Liver (tissue), 3 donors: ENCODE data around the gene ZGRF1.

Source experiments
- CTCF ChIP-seq: fragments of 150-350 bp; IDR thresholded peaks from 2 replicates; pipeline ENCODE4 v1.5.1; 2017; ENCODE audit warnings: improper control_type of control experiment, low read depth, low read length; ENCODE audit not compliant: missing input control
- FOXA1 ChIP-seq: IDR thresholded peaks from 2 replicates; pipeline ENCODE4 v1.6.1; 2016; ENCODE audit warnings: antibody characterized with exemption
- HNF4A ChIP-seq, 2 donors: conservative IDR thresholded peaks; 2 replicates each; pipeline ENCODE4 v1.6.1; 2016; ENCODE audit warnings: antibody characterized with exemption in 2 of 2, mild to moderate bottlenecking in 2 of 2
- MAX ChIP-seq: IDR thresholded peaks from 2 replicates; pipeline ENCODE4 v1.6.1; 2016; ENCODE audit warnings: antibody characterized with exemption
- REST ChIP-seq: IDR thresholded peaks from 2 replicates; pipeline ENCODE4 v1.6.1; 2016; ENCODE audit warnings: antibody characterized with exemption, mild to moderate bottlenecking
- TAF1 ChIP-seq: conservative IDR thresholded peaks from 2 replicates; pipeline ENCODE4 v1.6.1; 2016; ENCODE audit warnings: antibody characterized with exemption, mild to moderate bottlenecking
- donor health status: healthy.
- donor health status: healthy.

GRCh38 chr4:112655270-112655669, 18.6 kb upstream of the ZGRF1 start:
- TF ChIP-seq CTCF (no peak), REST (no peak), HNF4A (conservative IDR thresholded peaks at IDR 0.05) (no peak), TAF1 (no peak), MAX (no peak), FOXA1 (no peak)
